GM21447 (cell line): ENCODE data around the gene AICDA.
"Not testable (repeated sequence)": the region's sequence is repeated elsewhere in the genome, so short reads cannot be mapped to it uniquely, and the experiment has no call there.

Experiments used
- ATAC-seq: cut with Tn5 transposase; IDR thresholded peaks from one replicate; pipeline ENCODE4 v1.9.1; 2021; ENCODE audit not compliant: unreplicated experiment

Gene AICDA

GRCh38 chr12:8613881-8614280 lies 1.2 kb upstream of the AICDA start:
- not testable (repeated sequence) for ATAC-seq

DNA sequence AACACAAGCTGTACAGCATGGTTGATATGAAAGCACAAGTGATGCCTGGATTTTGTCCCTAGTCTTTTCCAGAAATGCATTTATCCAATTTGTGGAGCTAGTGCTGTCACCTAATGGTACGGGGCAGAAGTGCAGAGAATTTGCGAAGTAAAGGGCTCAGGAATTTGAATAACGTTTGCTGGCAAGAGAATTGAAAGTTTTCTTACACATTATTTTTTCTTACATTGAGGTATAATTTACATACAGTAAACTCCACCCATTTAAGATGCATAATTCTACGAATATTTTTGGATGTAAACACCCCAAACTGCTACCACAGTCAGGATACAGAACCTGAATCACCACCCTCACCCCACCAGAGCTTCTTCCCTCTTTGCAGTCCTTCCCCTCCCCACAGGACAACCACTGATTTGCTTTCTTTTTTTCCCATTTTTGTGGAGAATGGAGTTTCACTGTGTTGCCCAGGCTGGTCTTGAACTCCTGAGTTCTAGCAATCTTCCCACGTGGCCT lies 3.5 kb downstream of the AICDA start:
- ATAC-seq = no peak

DNA sequence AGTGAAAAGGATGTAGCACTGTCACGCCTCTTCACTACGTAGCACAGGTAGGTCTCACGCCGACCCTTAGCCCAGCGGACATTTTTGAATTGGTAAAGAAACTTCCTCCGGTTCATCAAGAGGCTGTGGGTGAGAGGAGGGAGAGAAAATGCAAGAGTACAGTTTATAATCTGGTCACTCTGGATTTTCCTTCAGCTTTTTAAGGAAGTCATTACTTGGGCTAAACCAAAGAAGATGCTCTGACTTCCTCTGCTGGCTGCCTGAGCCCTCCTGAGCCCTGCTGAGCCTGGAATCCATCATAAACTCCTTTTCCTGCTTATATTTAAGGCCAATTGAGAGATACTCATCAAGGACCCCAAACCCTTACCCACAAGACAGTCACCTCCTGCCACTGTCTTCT lies 5.8 kb downstream of the AICDA start:
- ATAC-seq = no peak

DNA sequence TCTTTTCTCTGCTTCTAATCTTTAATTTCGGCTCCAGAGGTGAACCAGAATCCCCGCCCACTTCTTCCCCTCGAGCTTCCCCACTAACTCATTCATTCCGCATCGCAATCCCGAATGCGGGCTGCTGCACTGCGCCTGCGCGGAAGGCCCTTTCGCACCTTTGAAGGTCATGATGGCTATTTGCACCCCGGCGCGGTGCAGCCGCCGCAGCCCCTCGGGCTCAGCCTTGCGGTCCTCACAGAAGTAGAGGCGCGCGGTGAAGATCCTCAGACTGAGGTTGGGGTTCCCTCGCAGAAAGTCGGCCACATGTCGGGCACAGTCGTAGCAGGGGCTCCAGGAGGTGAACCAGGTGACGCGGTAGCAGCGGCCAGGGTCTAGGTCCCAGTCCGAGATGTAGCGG lies 7.6 kb downstream of the AICDA start:
- ATAC-seq = no peak

- no peak for ATAC-seq
Measured at GRCh38 chr12:8603856-8604255, 8.8 kb downstream of the AICDA start.

DNA sequence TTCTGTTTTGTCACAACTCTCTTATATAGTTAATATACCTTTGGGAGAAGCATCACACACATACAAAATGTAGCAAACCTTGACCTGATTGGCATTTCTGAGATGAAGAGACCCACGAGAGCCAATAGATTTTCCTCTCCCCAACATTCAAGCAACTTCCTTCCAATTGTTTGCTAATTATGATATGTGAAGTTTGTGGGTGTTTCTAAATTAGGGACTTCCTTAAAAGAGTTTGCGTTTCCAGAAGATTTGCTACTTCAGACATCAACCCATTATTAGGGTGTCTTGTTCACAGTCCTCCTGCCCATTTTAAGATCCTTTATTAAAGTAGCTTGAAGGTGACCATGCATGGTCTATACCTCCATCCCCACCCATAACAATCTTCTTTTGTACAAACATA lies 9.4 kb downstream of the AICDA start:
- ATAC-seq = no peak

GRCh38 chr12:8596561-8596960 lies 16.1 kb downstream of the AICDA start:
- ATAC-seq = no peak

DNA sequence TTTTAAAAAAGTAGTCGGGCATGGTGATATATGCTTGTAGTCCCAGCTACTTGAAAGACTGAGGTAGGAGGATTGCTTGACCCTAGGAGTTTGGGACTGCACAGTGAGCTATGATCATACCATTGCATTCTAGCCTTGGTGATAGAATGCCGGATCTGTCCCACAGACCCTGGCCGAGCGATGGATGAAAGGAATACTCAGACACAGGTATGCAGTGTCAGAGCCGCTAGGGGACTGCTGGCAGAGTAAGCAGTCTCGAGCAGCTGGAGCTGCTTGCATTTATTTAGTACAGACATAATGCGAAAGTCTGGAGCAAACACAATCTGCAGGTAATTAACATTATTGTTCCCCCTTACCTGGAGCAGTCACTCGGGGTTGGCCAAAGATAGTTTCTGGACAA lies 18.6 kb downstream of the AICDA start:
- no peak for ATAC-seq

DNA sequence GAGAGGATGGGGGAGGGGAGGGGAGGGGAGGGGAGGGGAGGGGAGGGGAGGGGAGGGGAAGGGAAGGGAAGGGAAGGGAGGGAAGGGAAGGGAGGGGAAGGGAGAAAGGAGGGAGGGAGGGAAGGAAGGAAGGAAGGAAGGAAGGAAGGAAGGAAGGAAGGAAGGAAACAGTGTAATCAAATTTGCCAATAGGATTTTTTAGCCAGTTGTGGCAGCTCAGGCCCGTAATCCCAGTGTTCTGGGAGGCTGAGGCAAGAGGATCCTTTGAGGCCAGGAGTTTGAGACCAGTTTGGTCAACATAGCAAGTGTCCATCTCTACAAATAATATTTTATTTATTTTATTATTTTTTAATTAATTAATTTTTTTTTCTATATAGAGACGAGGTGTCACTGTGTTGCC lies 19.4 kb downstream of the AICDA start:
- no peak for ATAC-seq

GRCh38 chr12:8590842-8591545 lies 21.7 kb downstream of the AICDA start:
- ATAC-seq = no peak

GRCh38 chr12:8589679-8590078 lies 23.0 kb downstream of the AICDA start:
- no peak for ATAC-seq

GRCh38 chr12:8584478-8584877 lies 28.2 kb downstream of the AICDA start:
- ATAC-seq = not testable (repeated sequence)

GRCh38 chr12:8584004-8584403 lies 28.7 kb downstream of the AICDA start:
- ATAC-seq = no peak

DNA sequence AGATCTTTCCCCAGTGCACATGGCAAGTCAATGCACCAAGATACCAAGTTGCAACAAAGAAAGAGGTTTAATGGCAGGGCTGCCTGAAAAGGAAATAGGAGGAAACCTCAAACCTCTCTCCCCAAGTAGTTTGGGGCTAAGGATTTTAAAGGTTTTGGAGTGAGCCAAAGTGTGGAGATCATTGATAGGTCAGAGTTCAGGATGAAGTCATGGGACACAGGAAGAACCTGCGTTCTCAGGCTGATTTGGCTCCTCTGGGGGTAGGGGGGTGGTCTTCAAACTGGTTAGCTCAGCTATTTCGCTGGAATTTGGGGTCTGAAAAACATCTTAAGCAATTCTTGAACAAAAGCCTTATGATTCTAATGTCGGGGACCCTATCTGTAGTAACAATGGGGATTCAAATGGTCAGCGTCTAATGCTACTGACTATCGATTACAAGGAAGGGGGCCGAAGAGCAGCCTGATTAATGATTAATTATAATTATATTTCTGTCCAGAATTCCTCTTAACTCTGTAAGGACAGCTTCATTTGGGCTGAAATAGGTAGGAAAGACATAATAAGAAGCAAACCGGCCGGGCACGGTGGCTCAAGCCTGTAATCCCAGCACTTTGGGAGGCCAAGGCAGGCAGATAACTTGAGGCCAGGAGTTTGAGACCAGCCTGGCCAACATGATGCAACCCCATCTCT lies 31.4 kb downstream of the AICDA start:
- no peak for ATAC-seq

DNA sequence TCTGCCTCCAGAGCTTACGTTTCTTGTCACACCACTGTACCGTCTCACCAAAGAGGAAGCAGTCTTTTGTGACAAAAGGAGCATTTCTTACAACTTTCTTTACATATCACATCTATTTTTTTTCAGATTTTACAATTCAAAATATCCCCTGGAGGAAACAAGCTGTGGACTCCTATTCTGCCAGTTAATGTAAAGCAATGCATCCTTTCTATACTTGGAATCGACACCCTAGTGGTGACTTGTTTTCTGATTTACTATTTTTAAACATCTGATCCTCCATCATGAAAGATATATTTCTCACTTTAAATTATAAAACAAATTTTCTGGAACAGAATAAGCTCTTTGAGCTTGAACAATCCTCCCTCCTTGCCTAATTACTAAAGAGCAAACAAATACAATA lies 34.8 kb downstream of the AICDA start:
- ATAC-seq = no peak

GRCh38 chr12:8572507-8572906 lies 40.2 kb downstream of the AICDA start:
- ATAC-seq = no peak

DNA sequence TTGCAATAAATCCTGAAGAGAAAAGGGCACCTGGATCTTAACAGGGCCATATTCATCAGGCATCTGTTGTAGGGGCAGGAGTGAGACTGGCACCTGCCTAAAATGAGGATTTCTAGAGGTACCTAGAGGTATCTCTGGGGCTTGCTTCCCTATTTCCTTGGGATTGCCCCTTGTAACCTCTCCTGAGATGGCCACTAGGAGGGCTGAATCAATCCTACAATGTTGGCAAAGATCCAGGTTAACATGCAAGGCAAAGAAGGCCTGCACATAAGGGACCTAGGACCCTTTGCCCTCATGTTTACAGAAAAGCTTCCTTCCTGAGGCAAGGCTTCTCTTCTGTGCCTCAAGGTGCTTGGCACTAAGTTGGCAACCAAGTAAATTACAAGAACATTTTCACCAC lies 46.1 kb downstream of the AICDA start:
- ATAC-seq = no peak

DNA sequence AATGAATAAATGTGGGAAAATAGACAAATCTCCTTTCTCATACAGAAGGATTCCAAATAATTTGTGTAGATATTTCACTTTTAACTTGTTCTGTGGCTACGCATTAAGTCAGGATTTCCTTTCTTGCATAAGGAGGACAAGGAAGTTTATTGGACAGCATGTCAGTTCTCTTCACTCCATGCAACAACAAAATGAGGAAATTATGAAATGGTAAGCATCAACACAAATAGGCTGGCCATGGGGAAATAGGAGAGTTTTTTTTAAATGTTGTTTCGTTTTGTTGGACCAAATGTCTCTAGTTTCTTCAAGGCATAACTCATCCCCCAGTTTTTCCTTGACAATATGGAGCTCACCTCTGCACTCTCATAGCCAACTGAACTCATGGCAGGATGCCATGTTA lies 46.6 kb downstream of the AICDA start:
- not testable (repeated sequence) for ATAC-seq

GRCh38 chr12:8564656-8565055 lies 48.0 kb downstream of the AICDA start:
- no peak for ATAC-seq

DNA sequence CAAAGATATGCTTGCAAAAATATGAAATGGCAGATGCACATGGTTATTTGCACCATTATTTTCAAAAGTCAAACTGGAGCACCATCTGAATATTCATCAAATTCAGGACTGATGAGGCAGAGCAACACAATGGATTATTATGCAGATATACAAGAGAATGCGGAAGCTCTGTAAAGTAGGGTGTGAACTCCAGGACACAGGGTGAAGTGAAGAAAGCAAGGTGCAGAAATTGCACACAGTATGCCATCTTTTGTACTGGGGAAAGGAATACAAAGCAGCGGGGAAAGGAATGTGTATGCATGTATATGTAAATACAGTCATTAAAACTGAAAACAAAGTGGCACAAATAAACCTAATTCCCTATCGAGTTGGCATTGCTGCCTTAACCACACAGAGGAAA lies 49.3 kb downstream of the AICDA start:
- ATAC-seq = no peak

- ATAC-seq = no peak
Measured at GRCh38 chr12:8562310-8562709, 50.3 kb downstream of the AICDA start.

GRCh38 chr12:8561011-8561410 lies 51.6 kb downstream of the AICDA start:
- ATAC-seq = no peak

DNA sequence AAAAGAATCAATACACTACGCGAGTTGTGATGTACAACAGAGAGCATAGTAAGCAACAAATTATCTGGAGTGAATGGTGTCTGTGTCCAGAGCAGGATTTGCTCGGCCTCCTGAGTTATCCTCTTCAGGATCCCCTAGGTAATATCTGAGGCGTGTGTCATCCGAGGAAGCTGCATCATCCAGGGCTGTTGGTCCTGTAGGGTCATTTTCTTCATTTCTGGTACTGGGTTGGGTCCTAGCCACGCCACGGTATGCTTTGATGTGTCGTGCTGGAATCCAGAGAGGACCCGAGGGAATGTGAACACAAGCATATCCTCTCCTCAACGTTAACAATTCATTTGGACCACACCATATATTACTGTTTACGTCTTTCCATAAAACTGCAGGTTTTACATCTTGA lies 53.0 kb downstream of the AICDA start:
- no peak for ATAC-seq
